ENCODE results near the gene NELFB.
"Not testable (repeated sequence)": the region's sequence is repeated elsewhere in the genome, so short reads cannot be mapped to it uniquely, and the experiment has no call there.

The NELFB gene

GRCh38 chr9:137250329-137251193 lies 4.6 kb upstream of the NELFB start:
- DNase-seq: no peak

GRCh38 chr9:137251194-137251461 lies 4.0 kb upstream of the NELFB start, which contains the start of gene STPG3:
Gene STPG3 (plus strand): TSS chr9:137251286. CDS start chr9:137251287, 1 bp downstream.
- no peak for DNase-seq

- no peak for DNase-seq
These were observed 3.4 kb upstream of the NELFB start for GRCh38 chr9:137251490-137252268.

GRCh38 chr9:137252555-137253506 lies 2.3 kb upstream of the NELFB start:
- DNase-seq: no peak

- DNase-seq: no peak
These were observed 1.2 kb upstream of the NELFB start for GRCh38 chr9:137253717-137254623.

GRCh38 chr9:137255448-137256114 lies 454 bp downstream of the NELFB start:
- DNase-seq: no peak

GRCh38 chr9:137256362-137256761 lies 1.2 kb downstream of the NELFB start:
- DNase-seq: no peak

GRCh38 chr9:137256856-137257255 lies 1.7 kb downstream of the NELFB start:
- DNase-seq: no peak

- not testable (repeated sequence) for DNase-seq
These were observed 7.2 kb downstream of the NELFB start for GRCh38 chr9:137262173-137262908.

- DNase-seq: no peak
These were observed 7.8 kb downstream of the NELFB start for GRCh38 chr9:137262909-137263285.

GRCh38 chr9:137263506-137263905 lies 8.4 kb downstream of the NELFB start:
- no peak for DNase-seq

- DNase-seq: no peak
These were observed 8.9 kb downstream of the NELFB start for GRCh38 chr9:137264067-137264466.

GRCh38 chr9:137265496-137266161 lies 10.5 kb downstream of the NELFB start:
- no peak for DNase-seq

- no peak for DNase-seq
These were observed 11.0 kb downstream of the NELFB start for GRCh38 chr9:137266162-137266527.

GRCh38 chr9:137266585-137267453 lies 11.7 kb downstream of the NELFB start:
- no peak for DNase-seq

GRCh38 chr9:137267933-137268355 lies 12.8 kb downstream of the NELFB start:
- no peak for DNase-seq

- DNase-seq: no peak
These were observed 13.5 kb downstream of the NELFB start for GRCh38 chr9:137268538-137269201.

- no peak for DNase-seq
These were observed 14.2 kb downstream of the NELFB start for GRCh38 chr9:137269231-137269772.

All from activated effector memory CD4-positive, alpha-beta T cell treated with anti-CD3 and anti-CD28 coated beads, Interleukin-2, amount 50 U/mL, for 16 hours (primary cell).